ENCODE data around the gene MAP3K9.

DNA sequence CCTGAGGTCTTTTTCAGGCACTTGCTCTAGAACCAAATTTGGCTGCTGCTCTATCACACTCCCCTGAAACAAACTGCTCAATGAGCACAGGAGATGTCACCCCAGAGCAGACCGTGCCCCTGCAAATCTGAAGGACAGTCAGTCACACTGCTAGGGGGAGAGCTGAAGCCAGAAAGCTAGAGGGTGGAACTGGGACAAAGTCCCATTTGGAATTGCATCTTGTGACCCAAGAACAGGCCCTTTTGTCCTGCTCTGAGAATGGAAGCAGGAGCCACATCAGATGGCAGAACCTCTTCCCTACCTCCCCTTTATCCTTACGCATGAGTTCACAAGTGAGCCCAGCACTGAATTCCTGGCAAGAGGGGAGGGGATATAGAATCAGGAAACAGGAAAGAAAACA is 64.7 kb downstream of the MAP3K9 start:
- TF ChIP-seq, protein P1, sequence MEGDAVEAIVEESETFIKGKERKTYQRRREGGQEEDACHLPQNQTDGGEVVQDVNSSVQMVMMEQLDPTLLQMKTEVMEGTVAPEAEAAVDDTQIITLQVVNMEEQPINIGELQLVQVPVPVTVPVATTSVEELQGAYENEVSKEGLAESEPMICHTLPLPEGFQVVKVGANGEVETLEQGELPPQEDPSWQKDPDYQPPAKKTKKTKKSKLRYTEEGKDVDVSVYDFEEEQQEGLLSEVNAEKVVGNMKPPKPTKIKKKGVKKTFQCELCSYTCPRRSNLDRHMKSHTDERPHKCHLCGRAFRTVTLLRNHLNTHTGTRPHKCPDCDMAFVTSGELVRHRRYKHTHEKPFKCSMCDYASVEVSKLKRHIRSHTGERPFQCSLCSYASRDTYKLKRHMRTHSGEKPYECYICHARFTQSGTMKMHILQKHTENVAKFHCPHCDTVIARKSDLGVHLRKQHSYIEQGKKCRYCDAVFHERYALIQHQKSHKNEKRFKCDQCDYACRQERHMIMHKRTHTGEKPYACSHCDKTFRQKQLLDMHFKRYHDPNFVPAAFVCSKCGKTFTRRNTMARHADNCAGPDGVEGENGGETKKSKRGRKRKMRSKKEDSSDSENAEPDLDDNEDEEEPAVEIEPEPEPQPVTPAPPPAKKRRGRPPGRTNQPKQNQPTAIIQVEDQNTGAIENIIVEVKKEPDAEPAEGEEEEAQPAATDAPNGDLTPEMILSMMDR (IDR thresholded peaks at IDR 0.05), result no peak
- TF ChIP-seq POLR2A (IDR thresholded peaks at IDR 0.05), result no peak
